Activated naive CD8-positive, alpha-beta T cell (primary cell): Measurements from ENCODE around the gene FOXN3.

Experiments
- H3K27ac Mint-ChIP-seq: one replicate; pipeline ENCODE4 v1.8.0; 2021; ENCODE audit warnings: mixed read lengths
- H3K27me3 Mint-ChIP-seq: one replicate; pipeline ENCODE4 v1.8.0; 2021; ENCODE audit warnings: mixed read lengths
- H3K36me3 Mint-ChIP-seq: one replicate; pipeline ENCODE4 v1.8.0; 2021; ENCODE audit warnings: mixed read lengths
- H3K4me1 Mint-ChIP-seq: one replicate; pipeline ENCODE4 v1.8.0; 2021; ENCODE audit warnings: low read depth, mixed read lengths
- H3K4me3 Mint-ChIP-seq: one replicate; pipeline ENCODE4 v1.8.0; 2021; ENCODE audit warnings: mild to moderate bottlenecking, mixed read lengths
- H3K9me3 Mint-ChIP-seq: one replicate; pipeline ENCODE4 v1.8.0; 2021; ENCODE audit warnings: low read depth, mixed read lengths

The FOXN3 gene

GRCh38 chr14:89371585-89372511 is 45.2 kb downstream of the FOXN3 start:
- no peaks in the 10 kb centered on the region for H3K27me3 Mint-ChIP-seq
- H3K9me3 Mint-ChIP-seq = no peaks in the 10 kb centered on the region
- no peak overlapping the region for H3K4me3 Mint-ChIP-seq
- H3K27ac Mint-ChIP-seq = peak overlapping the region; percentile 42
- H3K4me1 Mint-ChIP-seq = peaks cover 65% of the 10 kb centered on the region
- peaks cover 9% of the 10 kb centered on the region for H3K36me3 Mint-ChIP-seq

- H3K27ac Mint-ChIP-seq = peak overlapping the region; percentile 58
- no peaks in the 10 kb centered on the region for H3K9me3 Mint-ChIP-seq
- H3K4me1 Mint-ChIP-seq = peaks cover 69% of the 10 kb centered on the region
- peaks cover 9% of the 10 kb centered on the region for H3K36me3 Mint-ChIP-seq
- H3K27me3 Mint-ChIP-seq = no peaks in the 10 kb centered on the region
- H3K4me3 Mint-ChIP-seq = no peak overlapping the region
Observed at GRCh38 chr14:89370781-89371180, 46.3 kb downstream of the FOXN3 start.

- peak overlapping the region; percentile 58 for H3K27ac Mint-ChIP-seq
- peaks cover 71% of the 10 kb centered on the region for H3K4me1 Mint-ChIP-seq
- H3K9me3 Mint-ChIP-seq = no peaks in the 10 kb centered on the region
- peaks cover 9% of the 10 kb centered on the region for H3K36me3 Mint-ChIP-seq
- no peak overlapping the region for H3K4me3 Mint-ChIP-seq
- no peaks in the 10 kb centered on the region for H3K27me3 Mint-ChIP-seq
Observed at GRCh38 chr14:89370381-89370780, 46.7 kb downstream of the FOXN3 start.

- Mint-ChIP-seq H3K4me1 (peaks cover 75% of the 10 kb centered on the region), H3K27ac (peak overlapping the region; percentile 77), H3K9me3 (no peaks in the 10 kb centered on the region), H3K36me3 (peaks cover 7% of the 10 kb centered on the region), H3K4me3 (no peak overlapping the region), H3K27me3 (no peaks in the 10 kb centered on the region)
Observed at GRCh38 chr14:89369656-89370055, 47.4 kb downstream of the FOXN3 start.

DNA sequence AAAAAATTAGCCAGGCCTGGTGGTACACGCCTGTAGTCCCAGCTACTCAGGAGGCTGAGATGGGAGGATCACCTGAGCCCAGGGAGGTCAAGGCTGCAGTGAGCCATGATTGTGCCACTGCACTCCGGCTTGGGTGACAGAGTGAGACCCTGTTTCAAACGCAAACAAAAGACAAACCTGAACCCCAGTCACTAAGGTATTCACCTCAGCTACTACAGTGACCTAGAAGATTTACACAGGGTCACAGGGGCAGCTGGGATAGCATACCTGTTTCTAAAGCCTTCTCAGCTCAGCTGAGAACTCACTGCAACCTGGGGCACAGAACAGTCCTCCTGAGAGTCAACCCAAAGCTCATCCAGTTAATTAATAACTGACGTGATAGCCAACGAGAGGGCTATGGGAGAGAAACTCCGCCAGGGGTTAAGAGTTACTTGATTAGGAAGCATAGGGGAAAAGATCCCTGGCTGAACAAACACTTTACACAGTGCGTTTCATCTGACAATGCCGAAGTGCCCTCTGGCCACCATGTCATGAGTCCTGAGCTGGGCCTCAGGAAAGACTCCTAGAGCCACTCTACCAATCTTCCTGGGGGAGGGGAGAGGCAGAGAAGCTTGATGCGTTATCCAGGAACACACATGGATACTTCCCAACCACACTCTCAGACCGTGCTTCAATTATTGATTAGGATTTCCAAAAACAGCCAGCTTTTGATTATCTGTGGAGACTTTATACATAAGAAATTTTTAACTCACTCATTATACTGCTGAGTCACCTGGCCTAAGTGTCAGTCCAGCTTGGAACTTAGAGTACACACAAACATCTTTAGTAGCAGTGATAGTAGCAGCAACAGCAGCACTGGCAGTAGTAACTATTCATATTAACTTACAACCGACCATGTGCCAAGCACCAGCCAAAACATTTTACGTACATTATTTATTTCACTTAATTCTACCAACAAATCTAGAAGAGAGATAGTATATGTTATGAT is 48.2 kb downstream of the FOXN3 start:
- H3K9me3 Mint-ChIP-seq = no peaks in the 10 kb centered on the region
- H3K27ac Mint-ChIP-seq = peak overlapping the region; percentile 93
- peaks cover 7% of the 10 kb centered on the region for H3K36me3 Mint-ChIP-seq
- no peaks in the 10 kb centered on the region for H3K27me3 Mint-ChIP-seq
- H3K4me3 Mint-ChIP-seq = no peak overlapping the region
- H3K4me1 Mint-ChIP-seq = peaks cover 82% of the 10 kb centered on the region

DNA sequence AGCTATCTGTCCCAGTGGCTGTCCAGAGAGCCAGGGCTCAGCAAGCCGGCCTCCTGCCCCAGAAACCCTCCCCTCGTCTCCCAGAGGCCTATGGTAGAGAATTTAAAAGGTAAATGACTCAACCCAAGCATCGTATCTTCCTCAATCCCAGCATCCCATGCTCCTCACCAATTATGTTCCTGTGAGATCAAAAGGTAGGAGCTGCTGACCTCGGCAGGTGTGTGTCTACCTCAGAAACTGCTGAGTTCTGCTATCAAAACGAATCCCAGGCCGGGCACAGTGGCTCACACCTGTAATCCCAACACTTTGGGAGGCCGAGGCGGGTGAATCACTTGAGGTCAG is 49.3 kb downstream of the FOXN3 start:
- Mint-ChIP-seq H3K36me3 (peaks cover 4% of the 10 kb centered on the region), H3K27ac (peak overlapping the region; percentile 93), H3K4me1 (peaks cover 82% of the 10 kb centered on the region), H3K4me3 (no peak overlapping the region), H3K9me3 (no peaks in the 10 kb centered on the region), H3K27me3 (no peaks in the 10 kb centered on the region)

DNA sequence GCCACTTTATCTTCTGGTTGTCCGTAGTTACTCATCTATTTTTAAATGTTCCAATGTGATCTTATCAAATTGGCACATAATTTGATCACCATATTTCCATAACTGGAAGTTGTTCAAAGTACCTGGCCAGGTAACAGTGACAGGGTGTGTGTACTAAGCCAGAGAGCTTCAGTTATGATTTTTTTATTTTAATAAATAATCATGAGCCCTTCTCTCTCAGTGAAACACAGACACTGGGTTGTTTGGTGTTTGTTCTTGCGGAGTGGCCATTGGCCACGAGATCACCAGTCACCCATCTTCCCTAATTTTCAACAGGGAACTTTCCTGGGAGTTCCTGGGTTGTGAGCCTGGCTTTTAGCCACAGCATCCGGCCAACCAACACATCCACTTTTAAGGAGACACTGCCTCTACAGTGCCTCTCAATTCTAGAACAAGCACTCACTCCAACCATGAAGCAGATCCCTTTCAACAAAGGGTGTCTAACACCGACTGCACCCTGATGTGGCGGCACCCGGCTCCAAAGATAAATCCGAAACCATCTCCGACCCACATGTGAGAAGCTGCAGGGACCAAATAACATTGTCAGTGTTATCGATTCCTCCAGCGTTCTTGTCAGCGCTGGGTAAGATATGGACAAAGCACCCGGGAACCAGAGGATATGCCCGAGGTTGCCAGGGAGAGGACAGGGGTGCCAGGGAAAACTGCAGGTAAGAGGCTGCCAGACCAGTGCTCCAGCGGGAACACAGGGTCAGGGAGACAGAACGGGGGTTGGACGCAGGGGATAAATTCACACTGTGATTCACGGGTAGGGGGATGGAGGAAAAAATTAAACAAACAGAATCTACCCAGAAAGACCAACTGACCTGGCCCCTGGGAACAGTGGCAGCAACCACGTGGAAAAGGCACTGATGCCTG is 49.9 kb downstream of the FOXN3 start:
- peaks cover 4% of the 10 kb centered on the region for H3K36me3 Mint-ChIP-seq
- H3K27ac Mint-ChIP-seq = peak overlapping the region; percentile 93
- peaks cover 77% of the 10 kb centered on the region for H3K4me1 Mint-ChIP-seq
- no peaks in the 10 kb centered on the region for H3K27me3 Mint-ChIP-seq
- H3K9me3 Mint-ChIP-seq = no peaks in the 10 kb centered on the region
- peak overlapping the region; percentile 38 for H3K4me3 Mint-ChIP-seq

- peak overlapping the region; percentile 82 for H3K4me3 Mint-ChIP-seq
- H3K27me3 Mint-ChIP-seq = no peaks in the 10 kb centered on the region
- H3K36me3 Mint-ChIP-seq = peaks cover 4% of the 10 kb centered on the region
- H3K4me1 Mint-ChIP-seq = peaks cover 61% of the 10 kb centered on the region
- no peaks in the 10 kb centered on the region for H3K9me3 Mint-ChIP-seq
- H3K27ac Mint-ChIP-seq = peak overlapping the region; percentile 93
Observed at GRCh38 chr14:89365061-89365801, 51.8 kb downstream of the FOXN3 start.

DNA sequence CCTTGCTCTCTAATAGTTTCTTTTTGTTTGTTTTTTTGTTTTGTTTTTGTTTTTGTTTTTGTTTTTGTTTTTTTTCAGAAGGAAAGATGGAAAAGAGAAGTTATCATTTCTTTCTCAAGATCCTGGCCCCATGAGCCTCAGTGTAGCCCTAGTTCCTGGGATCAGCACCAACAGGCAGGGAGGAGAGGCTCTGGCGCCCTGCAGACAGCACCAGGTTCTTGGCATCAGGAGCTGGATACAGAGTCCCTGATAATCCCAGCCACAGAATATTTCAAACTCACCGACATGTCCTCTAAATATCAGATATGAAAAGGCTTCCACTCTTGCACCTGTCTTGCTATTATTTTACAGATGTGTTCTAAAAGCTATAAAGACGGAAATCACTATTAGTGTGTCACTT is 52.7 kb downstream of the FOXN3 start:
- H3K4me3 Mint-ChIP-seq = peak overlapping the region; percentile 82
- H3K27ac Mint-ChIP-seq = peak overlapping the region; percentile 93
- H3K9me3 Mint-ChIP-seq = no peaks in the 10 kb centered on the region
- peaks cover 2% of the 10 kb centered on the region for H3K36me3 Mint-ChIP-seq
- H3K27me3 Mint-ChIP-seq = no peaks in the 10 kb centered on the region
- H3K4me1 Mint-ChIP-seq = peaks cover 62% of the 10 kb centered on the region

- Mint-ChIP-seq H3K27ac (peak overlapping the region; percentile 69), H3K4me3 (no peak overlapping the region), H3K27me3 (no peaks in the 10 kb centered on the region), H3K36me3 (no peaks in the 10 kb centered on the region), H3K4me1 (peaks cover 59% of the 10 kb centered on the region), H3K9me3 (no peaks in the 10 kb centered on the region)
Observed at GRCh38 chr14:89360277-89360676, 56.8 kb downstream of the FOXN3 start.

GRCh38 chr14:89359477-89360222 is 57.4 kb downstream of the FOXN3 start:
- Mint-ChIP-seq H3K36me3 (no peaks in the 10 kb centered on the region), H3K9me3 (no peaks in the 10 kb centered on the region), H3K27ac (peak overlapping the region; percentile 69), H3K4me3 (no peak overlapping the region), H3K27me3 (no peaks in the 10 kb centered on the region), H3K4me1 (peaks cover 52% of the 10 kb centered on the region)

GRCh38 chr14:89357655-89358297 is 59.3 kb downstream of the FOXN3 start:
- H3K9me3 Mint-ChIP-seq = no peaks in the 10 kb centered on the region
- no peak overlapping the region for H3K4me3 Mint-ChIP-seq
- H3K4me1 Mint-ChIP-seq = peaks cover 49% of the 10 kb centered on the region
- no peaks in the 10 kb centered on the region for H3K27me3 Mint-ChIP-seq
- H3K27ac Mint-ChIP-seq = peak overlapping the region; percentile 46
- H3K36me3 Mint-ChIP-seq = no peaks in the 10 kb centered on the region

DNA sequence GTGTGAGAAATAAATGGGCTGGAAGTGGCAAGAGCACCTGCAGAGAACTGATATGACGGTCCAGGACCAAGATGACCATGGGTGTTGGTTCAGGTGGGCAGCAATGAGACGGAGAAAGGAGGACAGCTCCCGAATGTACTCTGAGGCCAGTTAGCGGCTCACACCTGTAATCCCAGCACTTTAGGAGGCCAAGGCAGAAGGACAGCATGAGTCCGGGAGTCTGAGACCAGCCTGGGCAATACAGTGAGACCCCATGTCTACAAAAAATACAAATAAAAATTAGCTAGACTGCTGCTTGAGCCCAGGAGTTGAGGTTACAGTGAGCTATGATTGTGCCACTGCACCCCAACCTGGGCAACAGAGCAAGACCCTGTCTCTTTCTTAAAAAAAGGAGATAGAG is 60.1 kb downstream of the FOXN3 start:
- H3K9me3 Mint-ChIP-seq = no peaks in the 10 kb centered on the region
- H3K27ac Mint-ChIP-seq = peak overlapping the region; percentile 0
- no peak overlapping the region for H3K4me3 Mint-ChIP-seq
- H3K27me3 Mint-ChIP-seq = no peaks in the 10 kb centered on the region
- H3K36me3 Mint-ChIP-seq = no peaks in the 10 kb centered on the region
- peaks cover 57% of the 10 kb centered on the region for H3K4me1 Mint-ChIP-seq
